Loucy (cell line): ENCODE results near the gene APCDD1.

ENCODE experiments used
- H2AFZ ChIP-seq: fragments of 200-600 bp; sonication (generic); 2 replicates; pipeline ENCODE4 v1.6.0; 2016; ENCODE audit warnings: antibody characterized with exemption, mild to moderate bottlenecking, low read length, moderate library complexity
- H3F3A ChIP-seq: fragments of 200-600 bp; 2 replicates; pipeline ENCODE4 v1.6.0; 2016; ENCODE audit warnings: antibody characterized with exemption, low read depth, mild to moderate bottlenecking
- H3K27me3 ChIP-seq: fragments of 200-600 bp; sonication (generic); 2 replicates; pipeline ENCODE4 v1.6.1; 2014; ENCODE audit warnings: low read length, mild to moderate bottlenecking; ENCODE audit not compliant: insufficient read depth, poor library complexity, severe bottlenecking
- H3K36me3 ChIP-seq: fragments of 200-600 bp; sonication (generic); 2 replicates; pipeline ENCODE4 v1.6.1; 2016; ENCODE audit warnings: low read length; ENCODE audit not compliant: insufficient read depth
- H3K4me1 ChIP-seq: fragments of 200-600 bp; sonication (generic); 2 replicates; pipeline ENCODE4 v1.5.1; 2014; ENCODE audit warnings: low read length, mild to moderate bottlenecking; ENCODE audit not compliant: insufficient read depth, poor library complexity, severe bottlenecking
- H3K4me2 ChIP-seq: fragments of 200-600 bp; sonication (generic); 2 replicates; pipeline ENCODE4 v1.6.0; 2014; ENCODE audit warnings: antibody characterized with exemption, low read length, low read depth, mild to moderate bottlenecking; ENCODE audit not compliant: poor library complexity, severe bottlenecking
- H3K4me3 ChIP-seq: fragments of 200-600 bp; sonication (generic); 2 replicates; pipeline ENCODE4 v1.5.1; 2014; ENCODE audit warnings: low read length, mild to moderate bottlenecking, mixed read lengths; ENCODE audit not compliant: poor library complexity, severe bottlenecking
- H3K79me2 ChIP-seq: fragments of 200-600 bp; sonication (generic); 2 replicates; pipeline ENCODE4 v1.6.1; 2014; ENCODE audit warnings: low read length; ENCODE audit not compliant: insufficient read depth
- H3K9ac ChIP-seq: fragments of 200-600 bp; sonication (generic); 2 replicates; pipeline ENCODE4 v1.6.0; 2014; ENCODE audit warnings: mild to moderate bottlenecking, low read depth, low read length, moderate library complexity; ENCODE audit not compliant: poor library complexity, severe bottlenecking
- H3K9me2 ChIP-seq: fragments of 200-600 bp; sonication (generic); replicated peaks from 2 replicates; pipeline ENCODE4 v1.6.1; 2016; ENCODE audit warnings: low read depth, low read length, mixed read lengths
- H3K9me3 ChIP-seq: fragments of 200-600 bp; sonication (generic); 2 replicates; pipeline ENCODE4 v1.6.1; 2014; ENCODE audit warnings: mild to moderate bottlenecking, antibody characterized with exemption, low read length, low read depth; ENCODE audit not compliant: insufficient read depth
- H4K20me1 ChIP-seq: fragments of 200-600 bp; sonication (generic); 2 replicates; pipeline ENCODE4 v1.6.0; 2014; ENCODE audit warnings: antibody characterized with exemption, low read length, mild to moderate bottlenecking; ENCODE audit not compliant: insufficient read depth, poor library complexity, severe bottlenecking
- CTCF ChIP-seq: fragments of 200-600 bp; sonication (generic); conservative IDR thresholded peaks from 2 replicates; pipeline ENCODE4 v1.5.1; 2014; ENCODE audit warnings: mild to moderate bottlenecking, antibody characterized with exemption, low read length
- EZH2phosphoT487 ChIP-seq: fragments of 200-600 bp; IDR thresholded peaks from 2 replicates; pipeline ENCODE4 v1.6.1; 2018; ENCODE audit warnings: antibody characterized with exemption, mild to moderate bottlenecking, moderate library complexity, borderline replicate concordance

Gene APCDD1

DNA sequence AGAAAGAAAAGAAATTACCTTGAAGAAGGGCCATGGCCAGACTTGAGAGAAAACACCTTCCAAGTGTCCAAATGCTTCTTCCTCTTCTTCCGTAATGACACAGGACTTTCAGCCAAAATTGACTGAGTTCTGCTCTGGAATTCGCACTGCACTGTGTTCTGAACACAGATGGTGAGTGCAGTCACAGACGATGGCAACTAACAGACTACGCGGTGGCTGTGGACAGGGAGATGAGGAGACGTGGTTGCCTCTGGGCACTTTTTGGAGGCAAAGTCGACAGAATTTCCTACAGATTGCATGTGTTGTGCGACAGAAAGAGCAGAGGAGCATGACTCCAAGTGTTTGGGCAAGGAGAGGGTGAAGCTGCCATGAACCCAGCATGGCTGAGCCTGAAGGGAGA lies 67.1 kb downstream of the APCDD1 start:
- Histone ChIP-seq H3K36me3 (no peaks in the 10 kb centered on the region), H3K4me1 (peaks cover 19% of the 10 kb centered on the region), H2AFZ (no peak overlapping the region), H4K20me1 (peaks cover 4% of the 10 kb centered on the region), H3K9me3 (no peaks in the 10 kb centered on the region), H3K4me3 (no peak overlapping the region), H3K9ac (no peak overlapping the region), H3K27me3 (no peaks in the 10 kb centered on the region), H3K4me2 (no peak overlapping the region), H3K79me2 (peaks cover 4% of the 10 kb centered on the region), H3F3A (no peaks in the 10 kb centered on the region), H3K9me2 (no peaks in the 10 kb centered on the region)
- no peak for TF ChIP-seq CTCF
- TF ChIP-seq EZH2phosphoT487 = no peak

GRCh38 chr18:10522574-10522973 lies 68.1 kb downstream of the APCDD1 start:
- H3K36me3 ChIP-seq = no peaks in the 10 kb centered on the region
- H2AFZ ChIP-seq = no peak overlapping the region
- no peaks in the 10 kb centered on the region for H3K27me3 ChIP-seq
- TF ChIP-seq CTCF (no peak), EZH2phosphoT487 (no peak)
- H3K9me3 ChIP-seq = no peaks in the 10 kb centered on the region
- no peaks in the 10 kb centered on the region for H3K9me2 ChIP-seq
- no peak overlapping the region for H3K4me3 ChIP-seq
- no peaks in the 10 kb centered on the region for H3F3A ChIP-seq
- peaks cover 25% of the 10 kb centered on the region for H3K4me1 ChIP-seq
- H3K4me2 ChIP-seq = no peak overlapping the region
- peaks cover 15% of the 10 kb centered on the region for H3K79me2 ChIP-seq
- no peak overlapping the region for H3K9ac ChIP-seq
- peaks cover 9% of the 10 kb centered on the region for H4K20me1 ChIP-seq

GRCh38 chr18:10523544-10523943 lies 69.1 kb downstream of the APCDD1 start:
- H3K9me3 ChIP-seq = no peaks in the 10 kb centered on the region
- H3K9me2 ChIP-seq = no peaks in the 10 kb centered on the region
- H3K4me3 ChIP-seq = no peak overlapping the region
- H3K27me3 ChIP-seq = no peaks in the 10 kb centered on the region
- no peaks in the 10 kb centered on the region for H3F3A ChIP-seq
- no peaks in the 10 kb centered on the region for H3K36me3 ChIP-seq
- no peak overlapping the region for H3K9ac ChIP-seq
- H3K79me2 ChIP-seq = peaks cover 24% of the 10 kb centered on the region
- no peak overlapping the region for H2AFZ ChIP-seq
- H3K4me1 ChIP-seq = peaks cover 30% of the 10 kb centered on the region
- TF ChIP-seq EZH2phosphoT487 (no peak), CTCF (no peak)
- peaks cover 16% of the 10 kb centered on the region for H4K20me1 ChIP-seq
- no peak overlapping the region for H3K4me2 ChIP-seq
